Esophagus (tissue), 2 donors: ENCODE measurements around the gene MAN1B1. TPM values are rescaled to one million over a fixed set of nuclear protein-coding genes. Genes with fewer than 3 reads are reported as not detected.

Experiments used
- H3K27ac ChIP-seq, 2 donors: one replicate each; pipeline ENCODE4 v1.5.1; 2013; ENCODE audit warnings: low read depth in 2 of 2, mild to moderate bottlenecking in 2 of 2, inconsistent platforms in 1 of 2, low read length in 1 of 2, moderate library complexity in 1 of 2
- H3K27me3 ChIP-seq, 2 donors: one replicate each; pipeline ENCODE4 v1.6.1; 2013; ENCODE audit warnings: low read length in 2 of 2, control low read depth in 1 of 2, mild to moderate bottlenecking in 1 of 2; ENCODE audit not compliant: insufficient read depth in 2 of 2, control insufficient read depth in 1 of 2
- H3K36me3 ChIP-seq, 2 donors: one replicate each; pipeline ENCODE4 v1.6.1; 2013; ENCODE audit warnings: low read length in 1 of 2; ENCODE audit not compliant: control insufficient read depth in 2 of 2, insufficient read depth in 2 of 2
- H3K4me1 ChIP-seq, 2 donors: one replicate each; pipeline ENCODE4 v1.6.1; 2013; ENCODE audit warnings: low read length in 1 of 2; ENCODE audit not compliant: control insufficient read depth in 2 of 2, insufficient read depth in 2 of 2
- H3K4me3 ChIP-seq, 2 donors: one replicate each; pipeline ENCODE4 v1.5.1; 2013; ENCODE audit warnings: low read length in 2 of 2, mild to moderate bottlenecking in 2 of 2, low read depth in 1 of 2, moderate library complexity in 1 of 2
- H3K9me3 ChIP-seq, 2 donors: one replicate each; pipeline ENCODE4 v1.6.1; 2013; ENCODE audit warnings: mild to moderate bottlenecking in 2 of 2, low read depth in 1 of 2, low read length in 1 of 2, moderate library complexity in 1 of 2; ENCODE audit not compliant: control insufficient read depth in 2 of 2, insufficient read depth in 1 of 2
- WGBS, 2 donors: extraction: QIAGEN DNeasy Blood & Tissue Kit; methylation state at CpG; one replicate each; pipeline ENCODE4 v1.1.7; 2013; 5-methylcytosine and 5-hydroxymethylcytosine counted together
- polyA plus RNA-seq, 2 donors: library from polyadenylated mRNA; stranded (reverse); fragments of 200-250 nt; gene quantifications; one replicate each; pipeline ENCODE4 v1.2.3, GENCODE V29; 2013
- donor health status: healthy with polysubstance abuse.
- donor health status: Bipolar disorder and iron deficiency.

MAN1B1 gene
- polyA plus RNA-seq, 2 donors, result 28.5 to 42.3 TPM

GRCh38 chr9:137149942-137150616 lies 63.3 kb downstream of the MAN1B1 start:
- H3K9me3 ChIP-seq, result peaks cover 0 to 6% of the 10 kb centered on the region in 2 donors
- 51 to 57% methylated on average over 20 of the region's 20 CpGs for WGBS, 2 donors
- no peaks in the 10 kb centered on the region for H3K36me3 ChIP-seq
- H3K27me3 ChIP-seq, result peaks cover 0 to 2% of the 10 kb centered on the region in 2 donors
- no peak overlapping the region for H3K4me3 ChIP-seq
- peaks cover 0 to 5% of the 10 kb centered on the region in 2 donors for H3K4me1 ChIP-seq
- no peak overlapping the region for H3K27ac ChIP-seq

GRCh38 chr9:137150617-137151457 lies 64.1 kb downstream of the MAN1B1 start:
- Histone ChIP-seq H3K9me3 (peaks cover 0 to 6% of the 10 kb centered on the region in 2 donors), H3K4me1 (peaks cover 0 to 5% of the 10 kb centered on the region in 2 donors), H3K36me3 (no peaks in the 10 kb centered on the region), H3K27ac (no peak overlapping the region), H3K4me3 (no peak overlapping the region), H3K27me3 (peaks cover 0 to 4% of the 10 kb centered on the region in 2 donors)
- 23 to 36% methylated on average over 34 of the region's 34 CpGs for WGBS, 2 donors

GRCh38 chr9:137152844-137153405 lies 66.1 kb downstream of the MAN1B1 start:
- H3K9me3 ChIP-seq, result peaks cover 0 to 7% of the 10 kb centered on the region in 2 donors
- WGBS, 2 donors, result 91% methylated on average over 7 of the region's 7 CpGs
- peaks cover 0 to 11% of the 10 kb centered on the region in 2 donors for H3K27me3 ChIP-seq
- peaks cover 0 to 7% of the 10 kb centered on the region in 2 donors for H3K4me1 ChIP-seq
- no peak overlapping the region for H3K27ac ChIP-seq
- no peak overlapping the region for H3K4me3 ChIP-seq
- H3K36me3 ChIP-seq, result no peaks in the 10 kb centered on the region

- 3 to 5% methylated on average over 64 to 65 of the region's 65 CpGs for WGBS, 2 donors
- Histone ChIP-seq H3K4me1 (peaks cover 0 to 7% of the 10 kb centered on the region in 2 donors), H3K9me3 (peaks cover 0 to 7% of the 10 kb centered on the region in 2 donors), H3K27me3 (peaks cover 0 to 22% of the 10 kb centered on the region in 2 donors), H3K27ac (no peak overlapping the region), H3K36me3 (no peaks in the 10 kb centered on the region), H3K4me3 (no peak overlapping the region)
These were observed 70.0 kb downstream of the MAN1B1 start for GRCh38 chr9:137156567-137157375.

- Histone ChIP-seq H3K9me3 (peaks cover 0 to 7% of the 10 kb centered on the region in 2 donors), H3K4me1 (peaks cover 2 to 7% of the 10 kb centered on the region in 2 donors), H3K27me3 (peaks cover 0 to 26% of the 10 kb centered on the region in 2 donors), H3K27ac (no peak overlapping the region), H3K4me3 (no peak overlapping the region), H3K36me3 (no peaks in the 10 kb centered on the region)
- WGBS, 2 donors, result 58 to 64% methylated on average over 19 of the region's 19 CpGs
These were observed 71.0 kb downstream of the MAN1B1 start for GRCh38 chr9:137157618-137158415.

- peaks cover 2 to 11% of the 10 kb centered on the region in 2 donors for H3K4me1 ChIP-seq
- H3K27me3 ChIP-seq, result peaks cover 0 to 29% of the 10 kb centered on the region in 2 donors
- WGBS, 2 donors, result 30 to 32% methylated on average over 4 of the region's 4 CpGs
- H3K9me3 ChIP-seq, result peaks cover 0 to 3% of the 10 kb centered on the region in 2 donors
- no peaks in the 10 kb centered on the region for H3K36me3 ChIP-seq
- no peak overlapping the region for H3K27ac ChIP-seq
- H3K4me3 ChIP-seq, result no peak overlapping the region
These were observed 71.8 kb downstream of the MAN1B1 start for GRCh38 chr9:137158625-137159024.

Other genes starting within 250 kb of the MAN1B1 start
- 1 to 10 TPM; 1.9 to 3.7 TPM for gene AJM1, start 244.5 kb upstream of the MAN1B1 start, polyA plus RNA-seq
- gene PHPT1, start 237.6 kb upstream of the MAN1B1 start, polyA plus RNA-seq, result 100 to 1,000 TPM in 1 of 2 donors, 10 to 100 TPM in 1; 83.1 to 101 TPM
- 10 to 100 TPM in 1 of 2 donors, 1 to 10 TPM in 1; 3.9 to 11.5 TPM for gene MAMDC4, start 234.6 kb upstream of the MAN1B1 start, polyA plus RNA-seq
- gene EDF1, start 220.7 kb upstream of the MAN1B1 start, polyA plus RNA-seq, result 100 to 1,000 TPM; 445 to 637 TPM
- gene TRAF2, start 200.5 kb upstream of the MAN1B1 start, polyA plus RNA-seq, result 10 to 100 TPM; 11.0 to 16.6 TPM
- 10 to 100 TPM; 91.4 to 97.3 TPM for gene FBXW5, start 142.2 kb upstream of the MAN1B1 start, polyA plus RNA-seq
- gene C8G, start 141.7 kb upstream of the MAN1B1 start, polyA plus RNA-seq, result 1 to 10 TPM; 1.2 to 1.8 TPM
- under 1 TPM; 0.24 to 0.77 TPM for gene LCN12, start 134.7 kb upstream of the MAN1B1 start, polyA plus RNA-seq
- 10 to 100 TPM; 18.4 to 42.3 TPM for gene PTGDS, start 109.5 kb upstream of the MAN1B1 start, polyA plus RNA-seq
- gene LCNL1, start 104.0 kb upstream of the MAN1B1 start, polyA plus RNA-seq, result under 1 TPM; 0.20 to 0.55 TPM
- gene PAXX, start 94.6 kb upstream of the MAN1B1 start, polyA plus RNA-seq, result 100 to 1,000 TPM in 1 of 2 donors, 10 to 100 TPM in 1; 49.7 to 119 TPM
- 100 to 1,000 TPM; 351 to 474 TPM for gene CLIC3, start 90.4 kb upstream of the MAN1B1 start, polyA plus RNA-seq
- gene ABCA2, start 58.7 kb upstream of the MAN1B1 start, polyA plus RNA-seq, result 10 to 100 TPM in 1 of 2 donors, 1 to 10 TPM in 1; 7.7 to 14.7 TPM
- under 1 TPM; 0.08 to 0.39 TPM for gene FUT7, start 54.9 kb upstream of the MAN1B1 start, polyA plus RNA-seq
- gene NPDC1, start 40.8 kb upstream of the MAN1B1 start, polyA plus RNA-seq, result 10 to 100 TPM; 33.1 to 44.3 TPM
- 1 to 10 TPM; 1.5 to 1.6 TPM for gene ENTPD2, start 32.9 kb upstream of the MAN1B1 start, polyA plus RNA-seq
- 1 to 10 TPM; 7.5 to 9.0 TPM for gene SAPCD2, start 16.4 kb upstream of the MAN1B1 start, polyA plus RNA-seq
- gene UAP1L1, start 9.5 kb upstream of the MAN1B1 start, polyA plus RNA-seq, result 1 to 10 TPM; 2.9 to 3.8 TPM
- gene DPP7, start 27.7 kb downstream of the MAN1B1 start, polyA plus RNA-seq, result 100 to 1,000 TPM in 1 of 2 donors, 10 to 100 TPM in 1; 90.4 to 129 TPM
- under 1 TPM; 0.06 to 0.14 TPM for gene GRIN1, start 52.2 kb downstream of the MAN1B1 start, polyA plus RNA-seq
- under 1 TPM; 0.24 to 0.81 TPM for gene LRRC26, start 83.1 kb downstream of the MAN1B1 start, polyA plus RNA-seq
- not detected for gene TMEM210, start 85.1 kb downstream of the MAN1B1 start, polyA plus RNA-seq
- gene ANAPC2, start 101.6 kb downstream of the MAN1B1 start, polyA plus RNA-seq, result 10 to 100 TPM; 27.7 to 47.3 TPM
- gene SSNA1, start 101.7 kb downstream of the MAN1B1 start, polyA plus RNA-seq, result 100 to 1,000 TPM; 104 TPM
- gene TPRN, start 113.8 kb downstream of the MAN1B1 start, polyA plus RNA-seq, result 10 to 100 TPM; 12.8 to 19.9 TPM
- 10 to 100 TPM; 21.6 to 27.5 TPM for gene TMEM203, start 118.7 kb downstream of the MAN1B1 start, polyA plus RNA-seq
- gene NDOR1, start 118.7 kb downstream of the MAN1B1 start, polyA plus RNA-seq, result 10 to 100 TPM in 1 of 2 donors, 1 to 10 TPM in 1; 5.7 to 12.2 TPM
- 10 to 100 TPM; 13.3 to 28.5 TPM for gene RNF208, start 135.3 kb downstream of the MAN1B1 start, polyA plus RNA-seq
- gene CYSRT1, start 138.2 kb downstream of the MAN1B1 start, polyA plus RNA-seq, result 100 to 1,000 TPM; 334 to 342 TPM
- gene RNF224, start 140.5 kb downstream of the MAN1B1 start, polyA plus RNA-seq, result 1 to 10 TPM; 3.7 to 5.5 TPM
- gene SLC34A3, start 143.9 kb downstream of the MAN1B1 start, polyA plus RNA-seq, result 1 to 10 TPM; 1.3 to 1.6 TPM
- gene TUBB4B, start 154.3 kb downstream of the MAN1B1 start, polyA plus RNA-seq, result 100 to 1,000 TPM; 415 to 578 TPM
- not detected for gene STPG3, start 164.3 kb downstream of the MAN1B1 start, polyA plus RNA-seq
- gene NELFB, start 168.3 kb downstream of the MAN1B1 start, polyA plus RNA-seq, result 10 to 100 TPM; 31.7 to 34.7 TPM
- gene TOR4A, start 190.7 kb downstream of the MAN1B1 start, polyA plus RNA-seq, result 1 to 10 TPM; 1.5 to 4.3 TPM
- 1 to 10 TPM; 1.6 to 7.8 TPM for gene NRARP, start 215.3 kb downstream of the MAN1B1 start, polyA plus RNA-seq